Stomach smooth muscle (tissue), 2 donors: ENCODE data around the gene TCEA2.

Experiments
- H3K27ac ChIP-seq: one replicate; pipeline ENCODE4 v1.7.0; 2013; ENCODE audit warnings: mild to moderate bottlenecking, low read length, inconsistent platforms
- H3K27me3 ChIP-seq, 2 donors: one replicate each; pipeline ENCODE4 v1.7.0; 2013; ENCODE audit warnings: low read length in 2 of 2; ENCODE audit not compliant: insufficient read depth in 2 of 2, control insufficient read depth in 1 of 2
- H3K36me3 ChIP-seq, 2 donors: one replicate each; pipeline ENCODE4 v1.7.0; 2013; ENCODE audit warnings: low read length in 2 of 2; ENCODE audit not compliant: control insufficient read depth in 2 of 2, insufficient read depth in 2 of 2
- H3K4me1 ChIP-seq: one replicate; pipeline ENCODE4 v1.7.0; 2013; ENCODE audit warnings: low read length; ENCODE audit not compliant: control insufficient read depth, insufficient read depth
- H3K4me3 ChIP-seq, 2 donors: one replicate each; pipeline ENCODE4 v1.7.0; 2013; ENCODE audit warnings: low read length in 2 of 2
- H3K9ac ChIP-seq, 2 donors: one replicate each; pipeline ENCODE4 v1.7.0; 2013; ENCODE audit warnings: low read length in 2 of 2, mild to moderate bottlenecking in 1 of 2
- H3K9me3 ChIP-seq, 2 donors: one replicate each; pipeline ENCODE4 v1.7.0; 2013; ENCODE audit warnings: low read length in 2 of 2; ENCODE audit not compliant: control insufficient read depth in 2 of 2
- donor health status: healthy.
- donor health status: Pancreatic carcinoma.

Gene TCEA2

GRCh38 chr20:64062596-64063388, at the start of gene TCEA2:
TCEA2 (plus strand) TSS chr20:64063198; CDS start chr20:64063313, 115 bp downstream.
- peaks cover 29% of the 10 kb centered on the region for H3K4me1 ChIP-seq
- peak within 1 kb of the TSS; percentile 78 to 81 for H3K9ac ChIP-seq
- peak within 1 kb of the TSS; percentile 83 to 87 for H3K4me3 ChIP-seq
- H3K9me3 ChIP-seq: no peaks in the 10 kb centered on the region
- peaks cover 2 to 3% of the 10 kb centered on the region in 2 donors for H3K27me3 ChIP-seq
- no peaks in the 10 kb centered on the region for H3K36me3 ChIP-seq
- H3K27ac ChIP-seq: peak within 1 kb of the TSS; percentile 79

GRCh38 chr20:64015635-64016034, 47.4 kb upstream of the TCEA2 start:
- Histone ChIP-seq H3K4me3 (no peak overlapping the region), H3K9me3 (no peaks in the 10 kb centered on the region), H3K4me1 (no peaks in the 10 kb centered on the region), H3K27me3 (no peaks in the 10 kb centered on the region), H3K9ac (no peak overlapping the region), H3K36me3 (peaks cover 36 to 50% of the 10 kb centered on the region in 2 donors), H3K27ac (no peak overlapping the region)

DNA sequence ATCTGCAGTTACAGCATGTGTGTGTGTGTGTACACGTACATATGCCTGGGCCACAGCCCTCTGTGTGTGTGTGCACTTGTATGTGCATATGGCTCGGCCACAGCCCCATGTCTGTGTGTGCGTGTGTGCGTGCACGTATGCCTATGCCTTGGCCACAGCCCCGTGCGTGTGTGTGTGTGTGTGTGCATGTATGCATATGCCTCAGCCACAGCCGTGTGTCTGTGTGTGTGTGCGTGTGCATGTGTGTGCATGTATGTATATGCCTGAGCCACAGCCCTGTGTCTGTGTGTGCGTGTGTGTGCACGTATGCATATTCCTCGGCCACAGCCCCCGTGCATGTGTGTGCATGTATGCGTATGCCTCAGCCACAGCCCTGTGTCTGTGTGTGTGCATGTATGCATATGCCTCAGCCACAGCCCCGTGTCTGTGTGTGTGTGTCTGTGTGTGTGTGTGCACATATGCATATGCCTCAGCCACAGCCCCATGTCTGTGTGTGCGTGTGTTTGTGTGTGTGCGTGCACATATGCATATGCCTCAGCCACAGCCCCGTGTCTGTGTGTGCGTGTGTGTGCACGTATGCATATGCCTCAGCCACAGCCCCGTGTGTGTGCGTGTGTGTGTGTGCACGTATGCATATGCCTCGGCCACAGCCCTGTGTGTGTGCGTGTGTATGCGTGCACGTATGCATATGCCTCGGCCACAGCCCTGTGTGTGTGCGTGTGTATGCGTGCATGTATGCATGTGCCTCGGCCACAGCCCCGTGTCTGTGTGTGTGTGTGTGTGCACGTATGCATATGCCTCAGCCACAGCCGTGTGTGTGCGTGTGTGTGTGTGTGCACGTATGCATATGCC, 41.6 kb upstream of the TCEA2 start:
- no peak overlapping the region for H3K9ac ChIP-seq
- H3K9me3 ChIP-seq: no peaks in the 10 kb centered on the region
- H3K36me3 ChIP-seq: peaks cover 55 to 68% of the 10 kb centered on the region in 2 donors
- no peak overlapping the region for H3K27ac ChIP-seq
- H3K4me1 ChIP-seq: peaks cover 2% of the 10 kb centered on the region
- no peak overlapping the region for H3K4me3 ChIP-seq
- no peaks in the 10 kb centered on the region for H3K27me3 ChIP-seq

DNA sequence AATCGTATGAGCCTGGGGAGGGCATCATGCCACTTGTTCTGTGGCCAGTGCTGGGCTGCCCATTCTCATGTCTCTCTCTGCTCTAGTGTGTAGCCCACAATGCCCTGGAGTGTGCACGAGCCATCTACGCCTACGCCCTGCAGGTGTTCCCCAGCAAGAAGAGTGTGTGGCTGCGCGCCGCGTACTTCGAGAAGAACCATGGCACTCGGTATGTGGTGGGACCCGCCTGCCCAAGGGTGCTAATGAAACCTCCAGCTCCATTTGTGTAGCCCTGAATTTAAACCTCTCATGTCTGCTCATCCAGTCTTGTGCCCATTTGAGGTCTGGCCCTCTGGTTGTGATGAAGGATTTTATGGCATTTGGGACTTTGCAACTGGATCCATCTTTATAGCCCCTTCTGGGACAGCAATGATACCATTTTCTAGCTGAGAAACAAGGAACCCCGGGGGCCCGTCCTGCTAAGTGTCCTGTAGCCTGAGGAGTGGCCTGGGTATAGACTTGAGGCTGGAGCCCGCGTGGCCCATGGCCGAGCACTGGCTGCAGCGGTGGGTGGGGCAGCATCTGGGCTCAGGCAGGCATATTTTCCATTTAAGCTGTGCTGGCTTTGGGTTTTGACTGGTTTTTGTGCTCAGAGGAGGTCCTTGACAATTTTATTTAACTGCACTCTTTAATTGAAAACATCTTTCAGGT, 40.2 kb upstream of the TCEA2 start:
- H3K27ac ChIP-seq: no peak overlapping the region
- no peaks in the 10 kb centered on the region for H3K27me3 ChIP-seq
- H3K9me3 ChIP-seq: no peaks in the 10 kb centered on the region
- H3K4me3 ChIP-seq: no peak overlapping the region
- peaks cover 10% of the 10 kb centered on the region for H3K4me1 ChIP-seq
- H3K36me3 ChIP-seq: peaks cover 60 to 73% of the 10 kb centered on the region in 2 donors
- no peak overlapping the region for H3K9ac ChIP-seq

DNA sequence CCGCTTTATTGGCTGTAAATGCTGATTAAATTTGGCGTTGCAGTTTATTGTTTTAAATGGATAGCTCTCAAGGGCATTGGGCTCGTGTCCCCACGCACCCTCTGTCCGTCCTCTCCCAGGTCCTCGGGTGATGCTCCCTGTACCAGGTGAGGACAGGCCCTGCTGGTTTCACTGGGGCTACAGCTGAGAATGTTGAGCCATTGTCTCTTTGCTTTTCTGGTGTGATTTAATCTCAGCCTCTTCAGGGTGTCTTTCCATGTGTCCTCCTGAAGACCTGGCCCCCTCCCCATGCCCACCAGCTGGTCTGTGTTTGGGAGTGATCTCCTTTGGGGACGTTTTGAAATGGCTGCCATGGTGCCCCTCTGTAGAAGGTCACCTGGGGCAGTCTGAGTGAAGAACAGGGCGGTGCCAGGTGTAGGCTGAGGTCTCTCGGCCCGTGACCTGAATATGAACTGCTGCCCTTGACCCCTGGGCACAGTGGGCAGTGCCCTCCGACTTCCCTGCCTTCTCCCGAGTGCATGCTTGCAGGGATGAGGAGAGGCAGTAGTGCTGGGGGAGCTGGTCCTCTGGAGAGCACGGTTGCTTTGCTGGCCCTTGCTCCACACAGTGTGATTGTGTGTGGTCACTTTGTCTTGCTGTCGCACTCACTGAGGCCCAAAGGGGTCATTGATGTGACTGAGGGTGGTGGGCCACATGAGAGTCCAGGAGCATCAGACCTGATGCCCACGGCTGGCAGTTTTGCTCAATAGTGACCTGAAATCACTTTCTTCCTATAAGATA, 39.4 kb upstream of the TCEA2 start:
- Histone ChIP-seq H3K4me1 (peaks cover 18% of the 10 kb centered on the region), H3K9me3 (no peaks in the 10 kb centered on the region), H3K4me3 (no peak overlapping the region), H3K36me3 (peaks cover 55 to 70% of the 10 kb centered on the region in 2 donors), H3K27me3 (no peaks in the 10 kb centered on the region), H3K27ac (no peak overlapping the region), H3K9ac (no peak overlapping the region)

- Histone ChIP-seq H3K4me3 (no peak overlapping the region), H3K4me1 (peaks cover 20% of the 10 kb centered on the region), H3K9ac (no peak overlapping the region), H3K36me3 (peaks cover 56 to 67% of the 10 kb centered on the region in 2 donors), H3K27ac (no peak overlapping the region), H3K27me3 (no peaks in the 10 kb centered on the region), H3K9me3 (no peaks in the 10 kb centered on the region)
These were observed 38.6 kb upstream of the TCEA2 start for GRCh38 chr20:64024141-64024990.

DNA sequence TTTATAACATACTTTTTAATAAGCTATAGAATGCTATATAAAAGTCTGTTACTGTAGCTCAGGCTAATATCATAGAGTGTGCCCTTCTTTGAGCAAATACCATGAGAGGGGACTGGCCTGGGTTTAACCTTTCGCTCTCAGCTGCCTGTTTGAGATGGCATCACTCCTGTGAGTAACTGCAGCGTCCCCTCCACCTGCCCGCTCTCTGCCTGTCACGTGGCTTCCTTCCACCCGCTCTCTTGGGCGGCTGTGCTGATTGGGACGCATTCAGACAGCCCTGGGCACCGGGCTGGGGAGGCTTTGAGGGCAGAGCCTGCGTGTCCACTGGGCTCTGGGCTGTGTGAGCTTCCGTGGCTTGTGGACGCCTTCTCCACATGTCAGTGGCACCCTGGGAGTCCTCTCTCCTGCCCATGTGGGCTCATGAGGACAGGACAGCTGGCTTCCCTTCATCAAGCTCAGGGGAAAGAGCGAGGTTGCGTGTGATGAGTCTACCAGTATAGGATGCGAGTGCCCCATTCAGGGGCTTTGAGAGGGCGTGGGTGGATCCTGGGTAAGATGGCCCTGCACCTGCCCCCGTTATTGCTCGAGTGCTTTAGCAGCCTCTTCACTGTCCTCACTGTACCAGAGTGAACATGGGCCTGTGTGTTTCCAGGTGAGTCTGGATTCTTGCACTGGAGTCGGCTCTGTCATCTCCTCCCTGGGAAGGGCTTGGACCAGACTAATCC, 37.7 kb upstream of the TCEA2 start:
- no peak overlapping the region for H3K27ac ChIP-seq
- H3K9ac ChIP-seq: no peak overlapping the region
- H3K27me3 ChIP-seq: no peaks in the 10 kb centered on the region
- peaks cover 20% of the 10 kb centered on the region for H3K4me1 ChIP-seq
- H3K36me3 ChIP-seq: peaks cover 59 to 70% of the 10 kb centered on the region in 2 donors
- no peaks in the 10 kb centered on the region for H3K9me3 ChIP-seq
- no peak overlapping the region for H3K4me3 ChIP-seq

DNA sequence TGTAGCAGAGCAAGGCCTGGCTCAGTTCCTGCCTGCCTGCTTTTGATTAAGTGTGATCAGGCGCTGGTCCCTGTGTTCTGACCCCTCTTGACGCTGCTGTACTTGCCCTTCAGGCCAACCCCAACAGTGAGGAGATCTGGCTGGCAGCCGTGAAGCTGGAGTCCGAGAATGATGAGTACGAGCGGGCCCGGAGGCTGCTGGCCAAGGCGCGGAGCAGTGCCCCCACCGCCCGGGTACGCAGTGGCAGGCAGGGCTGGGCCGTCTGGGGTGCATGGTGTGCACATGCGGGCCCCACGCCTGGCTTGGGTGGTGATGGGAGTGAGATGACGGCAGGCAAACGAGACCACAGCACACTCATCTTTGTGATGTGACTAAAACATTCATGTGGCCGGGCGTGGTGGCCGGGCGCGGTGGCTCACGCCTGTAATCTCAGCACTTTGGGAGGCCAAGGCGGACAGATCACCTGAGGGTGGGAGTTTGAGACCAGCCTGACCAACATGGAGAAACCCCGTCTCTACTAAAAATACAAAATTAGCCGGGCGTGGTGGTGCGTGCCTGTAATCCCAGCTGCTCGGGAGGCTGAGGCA, 37.1 kb upstream of the TCEA2 start:
- Histone ChIP-seq H3K4me3 (no peak overlapping the region), H3K4me1 (peaks cover 20% of the 10 kb centered on the region), H3K9me3 (no peaks in the 10 kb centered on the region), H3K9ac (no peak overlapping the region), H3K27ac (no peak overlapping the region), H3K27me3 (no peaks in the 10 kb centered on the region), H3K36me3 (peaks cover 65 to 76% of the 10 kb centered on the region in 2 donors)
